ENCODE data around the gene STX18.

The STX18 gene

DNA sequence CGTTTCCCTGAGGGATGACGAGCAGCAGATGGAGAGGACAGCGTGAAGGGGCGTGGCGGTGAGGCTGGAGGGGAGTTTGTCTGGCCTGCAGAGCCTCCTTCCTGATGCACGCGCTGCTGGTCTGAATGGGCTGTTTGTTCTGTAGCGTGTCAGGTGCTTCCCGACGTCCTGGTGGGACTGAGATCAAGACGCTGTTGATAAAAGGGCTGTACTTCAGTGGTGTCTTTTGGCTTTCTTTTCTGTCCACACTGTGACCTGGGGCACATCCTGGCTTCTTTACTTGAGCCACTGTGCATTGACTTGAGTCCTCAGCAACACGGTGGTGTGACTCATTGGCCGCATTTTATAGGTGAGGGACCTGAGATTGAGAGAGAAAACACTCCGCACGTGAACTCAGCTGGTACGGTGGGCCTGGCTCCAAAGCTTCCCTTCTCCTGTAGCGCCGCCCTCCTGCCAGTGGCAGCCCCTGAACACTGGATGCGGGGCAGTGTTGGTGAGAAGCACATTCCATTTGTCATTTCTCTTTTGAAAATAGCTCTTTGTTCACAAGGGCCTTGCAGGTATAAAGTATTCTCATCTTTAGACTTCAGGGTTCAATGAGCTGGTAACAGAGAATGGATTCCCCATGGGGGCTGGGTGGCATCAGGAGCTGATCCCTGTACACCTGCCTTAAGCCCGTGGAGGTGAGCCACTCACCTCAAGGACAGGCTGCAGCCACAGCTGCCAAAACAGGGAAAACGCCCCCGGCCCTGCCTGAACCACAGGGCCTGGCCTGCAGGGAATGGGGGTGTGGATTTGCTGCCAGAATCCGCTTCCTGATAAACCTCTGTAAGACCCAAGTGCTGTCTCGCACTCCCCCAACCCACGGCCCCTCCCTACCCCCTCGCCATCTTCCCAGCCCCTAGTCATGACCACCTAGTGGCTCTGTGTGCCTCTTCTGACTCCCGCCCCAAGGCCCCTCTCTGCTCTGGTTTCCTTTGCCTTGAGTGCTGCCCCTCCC lies 125.7 kb downstream of the STX18 start:
- DNase-seq, result no peak

DNA sequence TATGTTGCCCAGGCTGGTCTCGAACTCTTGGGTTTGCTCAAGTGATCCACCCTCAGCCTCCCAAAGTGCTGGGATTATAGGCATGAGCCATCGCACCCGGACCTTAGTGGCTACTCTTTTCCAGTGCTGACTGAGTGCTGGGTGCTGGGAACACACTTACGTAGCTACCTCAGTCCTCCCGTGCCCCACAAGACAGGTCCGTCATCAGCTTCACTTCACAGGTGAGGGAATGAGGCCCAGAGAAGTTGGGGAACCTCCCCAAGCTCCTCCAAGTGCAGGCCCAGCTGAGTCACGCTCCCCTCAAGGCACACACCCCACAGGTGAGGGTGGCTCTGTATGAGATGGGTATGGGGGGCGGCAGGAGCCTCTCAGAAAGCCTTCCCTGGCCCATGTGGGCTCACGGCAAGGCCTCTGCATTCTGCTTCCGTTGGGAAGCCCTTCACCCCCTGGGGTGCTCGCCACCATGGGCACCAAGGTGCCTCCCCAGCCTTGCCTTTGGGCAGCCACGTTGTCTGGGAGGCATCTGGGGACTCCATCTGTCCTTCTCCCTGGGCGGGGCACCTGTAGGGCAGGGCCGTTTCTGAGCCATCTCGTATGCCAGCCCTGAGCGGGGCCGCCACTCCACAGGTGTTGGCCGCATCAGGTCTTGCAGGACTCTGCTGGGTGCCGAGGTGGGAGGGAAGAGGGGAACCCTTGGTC lies 126.6 kb downstream of the STX18 start:
- DNase-seq, result no peak

GRCh38 chr4:4413806-4414205 lies 128.0 kb downstream of the STX18 start:
- no peak for DNase-seq

GRCh38 chr4:4413373-4413725 lies 128.5 kb downstream of the STX18 start:
- no peak for DNase-seq

- DNase-seq, result no peak
These were observed 129.0 kb downstream of the STX18 start for GRCh38 chr4:4412641-4413372.

DNA sequence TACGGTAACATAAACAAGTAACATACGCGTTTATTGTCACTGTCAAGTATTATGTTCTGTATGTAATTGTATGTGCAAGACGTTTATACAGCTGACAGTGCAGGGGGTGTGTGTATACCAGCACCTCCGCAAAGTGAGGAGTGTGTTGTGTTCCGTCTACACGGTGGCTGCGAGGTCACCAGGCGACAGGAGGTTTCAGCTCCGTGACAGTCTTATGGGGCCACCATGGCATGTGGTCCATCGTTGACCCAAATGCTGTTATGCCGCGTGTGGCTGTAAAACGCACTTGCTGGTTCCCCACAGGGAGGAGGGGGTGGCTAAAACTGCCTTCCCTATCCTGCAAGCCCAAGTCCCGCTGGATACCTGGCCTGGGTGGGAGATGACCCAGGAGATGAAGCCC lies 129.9 kb downstream of the STX18 start:
- no peak for DNase-seq

DNA sequence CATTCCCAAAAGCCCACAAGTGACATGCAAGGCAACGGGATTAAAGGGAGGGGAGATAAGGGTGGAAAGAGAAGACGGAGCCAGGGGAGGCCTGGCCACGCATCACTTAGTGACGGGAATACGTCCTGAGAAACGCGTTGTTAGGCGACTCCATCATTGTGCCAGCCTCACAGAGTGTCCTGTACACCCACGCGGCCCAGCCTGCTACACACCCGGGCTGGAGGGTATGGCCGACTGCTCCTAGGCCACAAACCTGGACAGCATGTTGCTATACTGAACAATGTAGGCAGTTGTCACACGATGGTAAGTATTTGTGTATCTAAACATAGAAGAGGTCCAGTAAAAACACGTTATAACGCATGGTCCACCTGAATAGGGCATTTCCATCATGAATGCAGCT lies 131.6 kb downstream of the STX18 start:
- no peak for DNase-seq

- DNase-seq, result no peak
These were observed 132.3 kb downstream of the STX18 start for GRCh38 chr4:4409416-4410115.

- DNase-seq, result no peak
These were observed 133.1 kb downstream of the STX18 start for GRCh38 chr4:4408576-4409335.

DNA sequence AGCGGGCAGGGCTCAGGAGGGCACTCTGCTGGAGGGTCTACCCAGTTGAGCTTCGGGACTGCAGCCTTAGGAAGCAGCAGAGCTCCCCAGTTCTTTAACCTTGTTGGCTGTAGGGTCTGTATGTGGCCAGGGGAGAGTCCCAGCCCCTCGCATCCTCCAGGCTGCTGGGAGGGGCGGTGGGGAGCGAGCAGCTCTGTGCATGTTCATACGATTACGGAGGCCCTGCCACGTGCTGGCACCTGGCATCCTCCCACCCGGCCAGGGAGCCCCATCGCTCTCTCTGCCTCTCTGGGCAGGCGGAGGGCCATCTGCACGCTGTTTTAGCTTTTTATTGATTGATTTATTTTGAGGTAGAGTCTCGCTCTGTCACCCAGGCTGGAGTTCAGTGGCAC lies 133.7 kb downstream of the STX18 start:
- no peak for DNase-seq

DNA sequence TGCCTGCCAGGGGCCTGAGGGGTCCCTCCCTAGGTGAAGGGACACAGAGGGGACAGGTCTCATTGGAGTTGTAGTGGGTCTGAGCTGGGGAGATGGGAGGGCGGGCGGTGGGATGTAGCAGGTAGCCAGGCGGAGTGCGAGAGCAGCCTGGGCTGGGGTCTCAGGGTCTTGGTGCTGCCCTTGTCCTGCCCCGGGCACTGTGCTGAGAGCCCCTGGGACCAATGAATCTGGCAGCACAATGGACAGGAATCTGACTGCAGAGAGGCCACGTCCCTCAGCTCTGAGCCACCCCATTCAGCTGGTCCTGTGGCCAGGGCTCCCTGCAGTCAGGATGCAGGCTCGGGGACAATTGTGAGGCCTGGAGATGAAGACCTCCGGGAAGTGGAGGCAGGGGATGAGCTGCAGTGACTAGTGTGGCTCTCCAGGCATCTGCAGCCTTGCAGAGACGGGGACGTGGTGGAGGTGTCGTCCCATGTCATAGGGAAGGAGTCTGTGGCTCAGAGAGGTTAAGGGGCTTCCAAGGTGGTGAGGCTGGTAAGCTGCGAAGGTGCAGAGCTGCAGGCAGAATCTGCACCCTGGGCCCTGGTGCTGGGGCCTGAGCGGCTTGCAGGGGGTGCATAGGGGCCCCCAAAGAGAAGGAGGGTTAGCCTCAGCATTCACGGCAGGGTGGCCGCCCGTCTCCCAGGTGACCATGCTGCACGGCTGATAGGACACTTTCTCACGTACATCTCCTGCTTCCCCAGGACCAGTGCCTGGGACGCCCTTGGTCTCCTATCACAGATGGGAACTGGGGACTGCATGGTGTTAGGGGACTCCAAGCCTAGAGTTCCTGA lies 134.3 kb downstream of the STX18 start:
- DNase-seq, result no peak

DNA sequence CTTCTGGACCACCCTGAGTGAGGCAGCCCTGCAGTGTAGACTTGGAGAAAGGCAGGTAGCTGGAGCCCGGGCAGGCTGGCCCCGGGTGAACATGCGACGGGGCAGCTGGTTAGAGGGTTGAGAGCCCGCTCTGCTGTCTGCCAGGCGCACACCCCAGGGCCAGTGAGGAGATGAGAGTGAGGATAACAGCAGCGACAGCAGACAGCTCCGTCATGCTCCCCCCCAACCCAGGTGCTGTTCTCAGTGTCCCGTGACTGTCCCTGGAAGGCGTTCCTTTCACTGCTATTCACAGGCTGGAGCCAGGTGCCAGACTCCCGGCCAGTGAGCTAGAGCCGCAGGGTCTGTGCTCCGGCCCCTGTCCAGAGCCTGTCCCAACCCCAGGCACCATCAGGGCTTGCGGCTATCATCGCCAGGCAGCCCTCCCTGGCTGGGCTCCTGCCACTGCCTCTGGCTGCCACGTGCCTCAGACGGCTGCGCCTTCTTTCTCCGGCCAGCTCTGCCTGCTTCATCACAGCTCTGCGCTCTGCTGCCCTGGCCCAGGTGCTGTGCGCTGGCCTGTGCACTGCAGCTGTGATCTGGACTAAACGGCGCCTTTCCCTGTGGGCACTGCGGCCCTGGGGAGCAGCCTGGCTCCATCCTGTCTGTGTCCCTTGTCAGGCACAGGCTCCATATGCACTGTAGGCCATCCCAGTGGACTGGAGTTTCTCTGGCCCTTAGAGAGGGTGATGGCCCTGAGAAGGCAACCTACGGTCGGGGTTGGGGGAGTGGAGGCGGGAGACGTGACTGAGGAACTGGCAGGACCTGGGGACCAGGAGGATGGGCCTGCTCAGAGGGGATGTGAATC lies 135.2 kb downstream of the STX18 start:
- no peak for DNase-seq

GRCh38 chr4:4405358-4405962 lies 136.4 kb downstream of the STX18 start:
- no peak for DNase-seq

DNA sequence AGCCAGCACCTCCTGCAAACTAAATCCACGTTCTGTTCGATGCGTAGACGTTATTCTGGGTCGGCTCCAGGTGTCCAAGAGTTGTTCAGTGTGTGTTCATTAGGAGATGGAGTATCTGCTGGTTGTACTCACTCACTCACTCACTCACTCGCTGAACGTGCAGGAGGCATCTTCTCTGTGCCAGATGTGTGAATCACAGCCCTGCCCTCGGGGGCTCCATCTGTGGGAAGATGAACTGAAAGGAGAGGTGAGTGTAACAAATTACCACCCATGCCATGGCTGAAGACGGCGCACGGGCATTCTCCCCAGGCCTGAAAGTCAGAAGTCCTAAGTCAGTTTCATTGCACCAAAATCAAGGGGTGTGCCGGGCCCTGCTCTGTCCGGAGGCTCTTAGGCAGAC lies 138.9 kb downstream of the STX18 start:
- DNase-seq, result no peak

DNA sequence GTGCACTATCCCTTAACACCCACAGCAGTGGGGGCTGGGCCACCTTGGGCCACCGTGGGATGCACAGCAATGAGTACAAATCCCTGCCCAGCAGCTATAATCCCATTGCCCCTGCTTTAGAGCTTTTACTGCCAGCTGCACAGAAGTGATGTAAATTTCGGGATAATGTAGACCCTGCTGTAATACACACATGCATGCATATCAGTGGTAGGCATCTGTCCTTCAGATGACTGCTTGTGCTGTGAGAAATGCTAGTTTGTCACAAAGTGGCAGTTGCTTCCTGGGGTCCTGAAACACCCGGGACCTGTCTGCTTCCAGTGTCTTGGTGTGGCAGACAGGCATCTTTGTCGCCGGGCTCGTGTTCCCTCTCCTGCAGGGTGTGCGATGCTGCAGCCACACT lies 140.8 kb downstream of the STX18 start:
- no peak for DNase-seq

DNA sequence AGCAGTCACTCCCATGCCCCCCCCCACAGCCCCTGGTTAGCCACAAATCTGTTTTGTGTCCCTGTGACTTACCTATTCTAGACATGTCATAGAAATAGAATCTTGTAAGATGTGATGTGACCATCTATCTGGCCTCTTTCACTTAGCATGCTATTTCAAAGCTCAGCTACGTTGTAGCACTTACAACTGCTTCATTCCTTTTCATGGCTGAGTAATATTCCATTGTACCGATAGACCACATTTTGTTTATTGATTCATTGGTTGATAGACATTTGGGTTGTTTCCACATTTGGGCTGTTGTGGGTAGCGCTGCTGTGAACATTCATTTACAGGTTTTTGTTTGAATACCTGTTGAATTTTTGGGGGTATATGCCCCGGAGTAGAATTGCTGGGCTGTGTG lies 143.4 kb downstream of the STX18 start:
- DNase-seq, result no peak

- no peak for DNase-seq
These were observed 144.4 kb downstream of the STX18 start for GRCh38 chr4:4397441-4397819.

DNA sequence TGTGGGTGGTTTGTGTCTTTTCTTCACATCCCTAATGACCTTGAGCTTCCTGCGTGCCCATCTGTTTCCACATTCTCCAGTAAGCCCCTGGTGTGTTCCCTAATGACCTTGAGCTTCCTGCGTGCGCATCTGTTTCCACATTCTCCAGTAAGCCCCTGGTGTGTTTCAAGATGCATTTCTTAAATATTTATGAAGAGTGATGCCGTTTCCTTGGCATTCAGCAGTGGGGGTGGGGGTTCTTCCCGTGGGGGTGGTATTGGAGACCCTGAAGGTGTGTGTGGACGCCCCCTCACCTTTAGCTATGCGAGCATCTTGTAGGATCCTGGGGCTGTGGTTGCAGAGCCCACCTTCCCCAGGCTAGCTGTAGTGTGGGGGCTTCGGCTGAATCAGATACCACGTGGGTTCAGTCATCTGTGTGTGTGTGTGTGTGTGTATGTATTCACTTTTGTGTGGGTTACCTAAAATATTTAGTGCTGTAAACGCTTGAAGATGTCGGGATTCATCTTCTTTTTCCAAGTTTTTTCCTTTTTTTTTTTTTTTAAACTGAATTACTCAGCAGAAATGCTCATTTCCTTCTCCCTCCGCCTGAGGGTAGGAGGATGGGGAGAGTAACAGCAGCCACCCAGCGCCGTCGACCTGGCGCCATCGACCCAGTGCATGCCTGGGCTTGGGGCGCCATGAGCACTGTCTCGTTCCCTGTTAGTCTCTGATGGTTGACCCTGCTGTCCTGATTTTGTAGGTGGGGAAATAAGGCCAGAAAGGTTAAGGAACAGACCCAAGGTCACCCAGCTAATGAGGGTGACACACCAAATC lies 145.0 kb downstream of the STX18 start:
- DNase-seq, result no peak

Data from NCI-H1694 treated with DMSO at 0.1 percent for 48 hours (cell line).